Endometrium (tissue), 2 donors: Measurements from ENCODE around the gene OR2AK2.
"Not testable (repeated sequence)": the region's sequence is repeated elsewhere in the genome, so short reads cannot be mapped to it uniquely, and the experiment has no call there.

ENCODE experiments used
- FAIRE-seq: peaks from 2 replicates; lab custom pipeline; 2012; peaks lifted over from hg19 to GRCh38; lab: Jason Lieb, UNC
- donor health status: control.
- donor health status: control.

OR2AK2 gene

GRCh38 chr1:247964933-247965332, at the start of gene OR2AK2:
Gene OR2AK2 (plus strand): TSS chr1:247965233. CDS start chr1:247965377, 144 bp downstream.
- FAIRE-seq: no peak

GRCh38 chr1:247919952-247920351, 45.1 kb upstream of the OR2AK2 start, which contains the start of gene OR2T8:
Gene OR2T8 (plus strand): TSS chr1:247920252. CDS start chr1:247921018, 766 bp downstream.
- FAIRE-seq: no peak

- no peak for FAIRE-seq
Observed at GRCh38 chr1:247923941-247924340, 41.1 kb upstream of the OR2AK2 start.

GRCh38 chr1:247924868-247925267, 40.2 kb upstream of the OR2AK2 start, which contains the start of gene OR2AJ1:
Gene OR2AJ1 (plus strand): TSS chr1:247924889. CDS start chr1:247933769, 8,880 bp downstream.
- no peak for FAIRE-seq

- no peak for FAIRE-seq
Observed at GRCh38 chr1:247933989-247934388, 31.0 kb upstream of the OR2AK2 start.

GRCh38 chr1:247935781-247936180, 29.3 kb upstream of the OR2AK2 start:
- no peak for FAIRE-seq

- FAIRE-seq: no peak
Observed at GRCh38 chr1:247936415-247936814, 28.6 kb upstream of the OR2AK2 start.

GRCh38 chr1:247936965-247937734, 27.9 kb upstream of the OR2AK2 start:
- not testable (repeated sequence) for FAIRE-seq

- no peak for FAIRE-seq
Observed at GRCh38 chr1:247942624-247943023, 22.4 kb upstream of the OR2AK2 start.

- no peak for FAIRE-seq
Observed at GRCh38 chr1:247948558-247948957, 16.5 kb upstream of the OR2AK2 start, which contains the start of gene OR2L8. Gene OR2L8 (plus strand): TSS chr1:247948858. CDS start chr1:247948858, 0 bp downstream.

- FAIRE-seq: no peak
Observed at GRCh38 chr1:247953408-247953807, 11.6 kb upstream of the OR2AK2 start.

GRCh38 chr1:247961791-247962190, 3.2 kb upstream of the OR2AK2 start:
- no peak for FAIRE-seq

- no peak for FAIRE-seq
Observed at GRCh38 chr1:247962911-247963588, 2.0 kb upstream of the OR2AK2 start.

GRCh38 chr1:247966532-247967204, 1.6 kb downstream of the OR2AK2 start:
- no peak for FAIRE-seq

- FAIRE-seq: no peak
Observed at GRCh38 chr1:247992986-247993385, 28.0 kb downstream of the OR2AK2 start.

- FAIRE-seq: no peak
Observed at GRCh38 chr1:247998811-247999210, 33.8 kb downstream of the OR2AK2 start.

- FAIRE-seq: no peak
Observed at GRCh38 chr1:248000169-248000568, 35.1 kb downstream of the OR2AK2 start.

GRCh38 chr1:248007778-248008177, 42.7 kb downstream of the OR2AK2 start:
- FAIRE-seq: no peak

- FAIRE-seq: no peak
Observed at GRCh38 chr1:248009681-248010080, 44.6 kb downstream of the OR2AK2 start.

- no peak for FAIRE-seq
Observed at GRCh38 chr1:248013229-248013710, 48.2 kb downstream of the OR2AK2 start, which contains the start of gene OR2L5. Gene OR2L5 (plus strand): TSS chr1:248013660. CDS start chr1:248021948, 8,288 bp downstream.

- no peak for FAIRE-seq
Observed at GRCh38 chr1:248015803-248016202, 50.8 kb downstream of the OR2AK2 start.
